Activated effector memory CD4-positive, alpha-beta T cell treated with anti-CD3 and anti-CD28 coated beads, Interleukin-2, amount 50 U/mL, for 16 hours (primary cell): Measurements from ENCODE around the gene TGFBR3.

ENCODE experiments used
- DNase-seq: peaks from one replicate; pipeline ENCODE4 v3.0.0-alpha.2; 2020

Gene TGFBR3

DNA sequence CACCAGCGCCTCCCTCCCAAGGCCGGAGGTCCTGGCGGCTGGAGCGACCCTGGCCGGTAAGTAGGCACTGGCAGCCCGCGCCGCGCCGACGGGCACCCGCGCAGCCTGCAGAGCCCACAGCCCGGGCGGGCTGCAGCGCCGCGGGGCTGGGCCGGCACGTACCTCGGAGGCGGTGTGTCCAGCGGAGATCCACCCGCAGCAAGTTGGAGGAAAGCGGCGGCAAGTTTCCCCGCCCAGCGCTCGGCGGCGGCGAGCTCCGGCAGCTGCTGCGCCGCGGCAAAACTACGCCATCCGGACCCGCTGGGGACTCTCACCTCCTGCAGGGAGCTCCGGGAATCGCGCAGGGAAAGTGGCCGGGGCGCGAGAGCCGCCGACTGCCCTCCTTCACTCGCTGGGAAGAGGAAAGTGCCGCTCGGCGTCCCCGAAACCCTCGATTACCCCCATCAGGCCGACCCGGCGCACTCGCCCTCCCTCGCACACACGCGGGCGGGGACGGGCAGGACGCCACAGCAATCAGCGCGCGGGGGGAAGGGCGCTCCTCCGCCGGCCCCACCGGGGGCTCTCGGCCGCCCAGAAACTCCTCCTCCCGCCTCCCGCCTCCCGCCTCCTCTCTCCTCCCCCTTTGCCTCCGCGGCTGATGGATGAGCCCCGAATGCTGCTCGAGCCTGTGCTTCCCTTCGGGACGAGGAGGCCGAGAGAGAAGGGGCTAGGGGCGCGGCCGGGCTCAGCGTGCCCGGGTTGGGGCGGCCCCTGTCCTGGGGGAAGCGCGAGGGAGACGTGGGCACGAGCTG, at the start of gene TGFBR3:
TSS of gene TGFBR3 (minus strand) at position 436 of the 791 bp plus-strand sequence. CDS start 24,620 bp downstream, outside the sequence.
- peak; percentile 92 for DNase-seq

DNA sequence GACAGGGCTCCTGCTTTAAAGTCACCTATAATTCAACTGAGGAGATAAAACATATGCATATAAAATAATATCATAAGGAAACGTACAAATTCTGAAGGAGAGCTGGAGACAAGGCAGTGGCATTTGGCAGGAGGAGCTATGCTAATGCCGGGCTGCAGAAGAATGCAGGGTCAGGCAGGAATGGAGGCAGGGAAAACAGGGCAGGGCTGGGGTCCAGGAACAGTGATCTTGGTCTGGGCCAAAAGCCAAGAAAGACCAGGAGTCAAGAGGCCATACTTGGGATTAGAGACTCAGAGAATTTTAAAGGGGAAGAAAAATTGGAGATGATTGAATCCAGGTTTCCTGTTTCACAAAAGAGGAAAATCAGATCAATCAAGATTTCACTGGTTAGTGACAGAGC, 43.3 kb upstream of the TGFBR3 start:
- DNase-seq, result no peak

DNA sequence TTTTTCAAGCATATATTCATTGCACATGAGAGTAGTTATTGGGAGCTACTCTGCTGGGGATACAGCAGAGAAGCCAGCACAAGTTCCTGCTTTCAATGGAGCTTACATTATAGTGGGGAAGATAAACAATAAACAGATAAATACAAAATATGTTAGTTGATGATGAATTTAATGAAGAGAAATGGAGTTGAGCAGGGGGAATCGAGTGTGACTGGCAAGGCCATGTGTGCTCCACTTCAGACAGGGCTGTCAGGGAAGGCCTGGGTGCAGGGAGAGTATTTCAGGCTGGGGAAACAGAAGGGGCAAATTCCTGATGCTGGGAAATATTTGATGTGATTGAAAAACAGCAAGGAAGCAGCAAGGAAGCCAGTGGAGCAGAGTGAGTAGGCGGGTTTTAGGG, 42.1 kb upstream of the TGFBR3 start:
- DNase-seq, result no peak

DNA sequence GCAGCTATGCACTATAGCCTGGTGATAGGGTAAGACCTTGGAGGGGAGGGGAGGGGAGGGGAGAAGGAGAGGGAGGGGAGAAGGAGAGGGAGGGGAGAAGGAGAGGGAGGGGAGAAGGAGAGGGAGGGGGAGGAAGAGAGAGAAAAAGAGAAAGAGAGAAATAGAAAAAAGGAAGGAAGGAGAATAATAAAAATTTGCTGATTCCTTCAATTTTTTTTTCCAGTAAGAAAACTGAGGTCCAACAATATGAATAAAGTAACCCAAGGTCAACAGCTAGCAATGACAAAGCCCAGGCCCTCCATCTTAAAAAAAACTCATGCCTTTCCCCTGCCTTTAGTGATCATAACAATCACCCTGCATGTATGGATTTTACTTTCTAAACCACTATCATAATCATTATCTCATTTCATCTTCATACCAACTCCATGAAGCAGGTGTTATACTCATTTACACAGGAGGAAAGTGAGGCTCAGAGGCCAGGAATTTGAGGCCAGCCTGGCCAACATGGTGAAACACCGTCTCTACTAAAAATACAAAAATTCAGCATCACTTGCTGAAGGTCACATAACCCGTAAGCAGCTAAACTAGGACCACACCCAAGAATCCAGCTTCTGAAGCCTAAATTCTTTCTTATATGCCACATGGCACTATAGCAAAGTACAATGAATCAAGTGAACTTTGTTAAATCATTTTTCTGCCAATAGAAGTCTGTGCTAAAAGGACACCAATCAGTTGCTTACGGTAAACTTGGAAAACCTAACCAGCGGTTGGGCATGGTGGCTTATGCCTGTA, 39.9 kb upstream of the TGFBR3 start:
- no peak for DNase-seq

DNA sequence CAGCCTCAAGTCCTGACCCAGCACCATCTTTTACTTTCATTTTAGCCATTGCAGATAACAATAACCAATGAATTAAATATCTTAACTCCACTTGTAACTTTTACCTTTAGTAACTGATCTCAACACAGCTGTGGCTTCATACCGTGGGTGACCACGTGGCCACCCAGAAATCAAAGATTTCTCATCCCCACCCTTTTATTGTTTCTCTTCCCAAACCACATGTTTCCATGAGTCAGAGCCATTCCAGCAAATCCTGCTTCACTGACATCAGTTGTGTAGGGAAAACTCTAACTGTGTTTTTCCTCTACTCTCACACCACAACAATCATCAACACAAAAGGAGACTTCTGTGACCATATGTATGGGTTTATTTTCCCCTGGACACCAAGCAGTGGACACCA, 38.2 kb upstream of the TGFBR3 start:
- DNase-seq, result no peak

DNA sequence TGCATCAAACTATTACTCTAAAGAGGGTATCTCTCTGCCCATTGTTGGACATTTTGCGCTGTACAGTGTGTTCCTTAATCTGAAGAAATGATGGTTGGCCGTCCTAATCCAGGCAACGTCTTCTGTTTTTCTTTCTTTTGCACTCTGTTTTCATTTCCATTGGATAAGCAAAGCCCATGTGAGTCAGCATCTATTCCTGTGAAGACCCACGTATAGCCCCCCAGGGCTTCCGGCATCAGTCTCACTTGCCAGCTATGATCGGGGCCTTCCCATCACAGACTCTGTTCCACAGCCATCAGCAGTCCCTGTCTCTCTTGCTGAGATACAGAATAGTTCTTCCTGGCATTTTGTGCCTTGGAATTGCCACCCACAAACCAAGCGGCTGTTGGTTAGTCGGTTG, 34.0 kb upstream of the TGFBR3 start:
- DNase-seq, result no peak

DNA sequence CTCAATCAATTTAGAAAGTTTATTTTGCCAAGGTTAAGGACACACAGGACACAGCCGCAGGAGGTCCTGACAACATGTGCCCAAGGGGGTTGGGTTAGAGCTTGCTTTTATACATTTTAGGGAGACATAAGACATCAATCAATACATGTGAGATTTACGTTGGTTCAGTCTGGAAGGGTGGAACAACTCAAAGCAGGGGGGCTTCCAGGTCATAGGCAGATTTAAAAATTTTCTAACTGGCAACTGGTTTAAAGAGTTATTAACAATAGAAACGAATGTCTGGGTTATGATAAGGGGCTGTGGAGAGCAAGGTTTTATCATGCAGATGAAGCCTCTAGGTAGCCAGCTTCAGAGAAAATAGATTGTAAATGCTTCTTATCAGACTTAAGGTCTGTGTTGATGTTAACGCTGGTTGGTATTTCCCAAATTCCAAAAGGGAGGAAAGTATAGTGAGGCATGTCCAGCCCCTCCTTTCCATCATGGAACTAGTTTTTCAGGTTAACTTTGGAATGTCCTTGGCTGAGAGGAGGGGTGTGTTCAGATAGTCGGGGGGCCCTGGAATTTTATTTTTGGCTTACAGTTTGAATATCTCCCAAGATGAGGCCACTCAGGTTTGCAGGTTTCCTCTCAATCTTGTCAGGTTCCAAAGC, 31.0 kb upstream of the TGFBR3 start:
- no peak for DNase-seq

DNA sequence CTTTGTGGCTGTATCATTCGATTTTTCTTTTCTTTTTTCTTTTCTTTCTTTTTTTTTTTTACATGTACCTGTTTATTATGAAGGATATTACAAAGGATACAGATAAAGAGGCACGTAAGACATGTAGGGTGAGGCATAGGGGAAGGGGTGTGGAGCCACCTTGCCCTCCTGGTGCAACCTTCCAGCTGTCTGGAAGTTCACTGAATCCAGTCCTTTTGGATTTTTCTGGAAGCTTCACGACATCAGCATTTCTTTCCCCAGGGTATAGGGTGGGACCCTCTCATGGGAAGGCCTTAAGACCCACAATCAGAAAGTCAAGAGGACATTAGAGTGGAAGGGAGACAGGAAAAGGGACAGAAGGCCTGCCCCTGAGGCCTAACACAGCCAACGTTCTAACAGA, 30.1 kb upstream of the TGFBR3 start:
- DNase-seq, result no peak

DNA sequence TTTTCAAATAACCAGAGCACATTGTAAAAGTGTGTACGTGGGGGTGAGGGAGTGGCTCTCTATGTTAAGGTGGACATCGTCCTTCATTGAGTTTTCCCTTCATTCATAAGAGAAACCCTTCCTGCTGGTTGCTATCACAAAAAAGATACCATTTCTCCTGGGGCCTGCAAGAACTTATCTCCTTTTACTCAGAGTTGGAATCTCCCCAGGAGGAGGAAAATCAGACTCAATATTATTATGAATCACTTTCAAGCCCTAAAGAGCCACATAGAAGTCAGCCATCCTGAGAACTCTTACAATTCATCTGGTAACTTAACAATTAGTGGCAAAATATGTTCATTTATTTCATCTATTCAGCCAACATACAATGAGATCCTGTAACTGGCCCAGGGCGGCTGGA, 27.1 kb upstream of the TGFBR3 start:
- DNase-seq, result no peak

DNA sequence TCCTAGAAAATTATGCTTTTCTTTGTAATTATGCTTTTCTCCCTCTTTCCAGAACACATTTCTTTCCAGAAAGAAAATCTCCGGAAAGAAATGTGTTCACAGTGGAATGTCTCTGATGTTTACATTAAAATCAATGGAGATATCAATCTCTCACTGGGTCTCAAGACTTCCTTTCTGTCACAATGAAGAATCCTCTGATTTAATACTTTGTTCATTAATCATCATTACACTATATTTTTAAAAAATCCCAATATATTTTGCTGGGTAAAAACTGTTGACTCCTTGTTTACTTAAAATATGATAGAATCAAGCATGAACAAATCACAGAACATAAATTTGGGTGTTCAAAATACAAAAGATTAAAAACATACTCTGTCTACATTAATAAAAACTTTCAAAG, 26.3 kb upstream of the TGFBR3 start:
- DNase-seq, result no peak

DNA sequence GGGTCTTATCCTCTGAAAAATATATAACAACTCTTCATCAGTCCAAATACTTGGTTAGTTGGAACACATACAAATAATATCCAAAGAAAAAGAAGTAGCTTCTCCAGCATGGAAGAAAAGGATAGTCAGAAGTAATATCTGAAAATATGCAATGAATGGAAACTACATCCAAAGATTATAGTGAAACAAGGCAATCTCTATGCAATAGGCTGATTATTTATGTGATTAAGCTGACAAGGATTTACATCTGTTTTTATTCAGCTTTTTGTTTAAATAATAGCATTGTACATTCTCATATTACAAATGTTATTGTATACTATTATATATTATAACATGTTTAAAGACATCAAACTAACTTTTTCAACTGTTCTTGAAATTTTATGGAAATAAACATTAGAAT, 15.3 kb upstream of the TGFBR3 start:
- DNase-seq, result no peak

DNA sequence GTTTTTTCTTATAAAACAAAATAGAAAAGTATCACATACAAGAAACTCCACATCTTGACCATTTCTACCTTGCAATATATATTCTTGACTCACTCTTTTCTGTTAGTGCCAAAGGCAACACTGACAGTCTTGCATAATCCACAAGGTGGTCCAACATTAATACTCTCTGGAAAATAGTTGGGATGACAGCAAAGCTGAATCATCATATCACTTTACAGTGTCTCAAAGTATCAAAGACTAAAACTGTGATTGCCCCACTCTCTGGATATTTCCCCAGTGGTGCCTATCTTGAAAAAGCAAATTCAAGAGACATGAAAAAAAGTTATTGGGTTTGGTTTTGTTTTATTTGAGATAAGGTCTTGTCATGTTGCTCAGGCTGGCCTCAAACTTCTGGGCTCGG, 14.6 kb upstream of the TGFBR3 start:
- DNase-seq, result no peak

DNA sequence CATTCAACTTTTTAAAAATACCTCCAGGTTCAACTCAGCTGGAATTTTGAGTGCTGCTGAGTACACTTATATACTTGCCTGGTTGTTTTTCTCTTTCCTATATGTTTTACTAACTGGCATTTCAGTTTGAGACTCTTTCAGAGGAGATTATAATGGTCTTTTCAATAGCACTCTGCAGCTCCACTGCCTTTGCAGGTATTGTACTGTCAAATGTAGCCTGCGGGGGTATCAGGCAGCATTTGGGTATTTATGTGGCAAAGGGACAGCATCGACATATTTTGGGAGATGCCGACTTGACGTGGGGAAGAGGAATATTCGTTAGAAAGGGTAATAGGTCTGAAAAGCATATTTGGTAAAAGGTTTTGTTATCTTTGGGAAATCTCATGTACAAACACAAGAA, 11.1 kb upstream of the TGFBR3 start:
- no peak for DNase-seq

DNA sequence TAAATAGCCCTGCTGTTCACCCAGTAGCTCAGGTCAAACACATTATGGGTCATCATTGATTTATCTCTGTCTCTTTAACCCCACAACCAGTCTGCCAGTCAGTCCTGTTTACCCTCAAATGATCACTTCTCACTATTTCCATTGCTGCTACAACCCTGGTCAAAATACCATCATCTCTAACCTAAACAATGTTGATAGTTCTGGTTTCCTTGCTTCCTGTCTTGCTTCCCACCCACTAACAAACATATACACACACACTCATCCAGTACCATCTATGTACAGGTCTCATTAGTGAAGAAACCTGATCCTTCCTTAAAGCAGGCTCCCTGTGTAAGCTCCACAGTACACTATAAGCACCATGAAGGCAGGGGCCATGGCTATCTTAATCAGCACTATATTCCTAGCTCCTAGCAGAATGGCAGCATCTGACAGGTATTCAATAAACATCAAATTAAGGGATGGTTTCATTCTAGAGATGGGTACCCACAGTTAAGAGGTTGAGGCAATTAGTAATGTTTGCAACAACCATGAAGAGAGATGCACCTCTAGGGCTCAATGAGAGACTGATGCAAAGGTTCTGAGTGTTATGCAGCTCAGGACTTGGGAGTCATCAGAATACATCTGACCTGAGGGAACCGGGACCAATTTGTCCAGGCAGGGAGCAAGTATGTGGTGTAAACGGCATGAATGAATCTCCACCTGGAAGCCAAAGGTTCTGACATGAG, 10.0 kb upstream of the TGFBR3 start:
- DNase-seq, result no peak

DNA sequence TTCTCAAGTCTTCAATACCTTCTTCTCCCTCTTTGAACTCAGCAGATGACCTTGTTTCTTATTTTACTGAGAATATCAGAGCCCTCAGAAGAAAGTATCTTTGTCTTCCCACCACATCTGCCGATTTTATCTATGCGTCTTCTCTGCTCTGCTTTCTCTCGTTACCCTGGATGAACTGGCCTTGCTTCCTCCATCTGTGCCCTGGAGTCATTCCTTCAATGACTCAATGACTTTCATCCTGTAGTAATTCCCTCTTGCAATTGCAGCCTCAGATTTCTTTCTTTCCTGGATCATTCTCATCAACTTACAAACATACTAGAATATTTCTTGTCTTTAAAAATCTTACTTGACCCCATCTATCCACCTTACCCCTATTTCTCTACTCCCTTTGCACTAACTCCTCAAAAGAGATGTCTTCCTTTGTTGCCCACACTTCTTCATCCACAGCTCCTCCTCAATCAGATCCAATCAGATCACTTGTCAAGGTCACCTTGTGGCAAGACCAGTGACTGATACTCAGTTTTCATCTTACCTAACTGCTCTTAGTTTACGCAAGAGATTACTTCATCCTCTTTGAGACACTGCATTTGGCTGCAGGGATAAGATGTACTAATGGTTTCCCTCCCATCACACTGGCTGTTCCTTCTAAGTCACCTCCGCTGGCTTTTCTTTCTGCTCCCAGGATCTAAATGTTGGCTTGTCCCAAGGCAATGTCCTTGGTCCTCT, 8.2 kb upstream of the TGFBR3 start:
- DNase-seq, result no peak

DNA sequence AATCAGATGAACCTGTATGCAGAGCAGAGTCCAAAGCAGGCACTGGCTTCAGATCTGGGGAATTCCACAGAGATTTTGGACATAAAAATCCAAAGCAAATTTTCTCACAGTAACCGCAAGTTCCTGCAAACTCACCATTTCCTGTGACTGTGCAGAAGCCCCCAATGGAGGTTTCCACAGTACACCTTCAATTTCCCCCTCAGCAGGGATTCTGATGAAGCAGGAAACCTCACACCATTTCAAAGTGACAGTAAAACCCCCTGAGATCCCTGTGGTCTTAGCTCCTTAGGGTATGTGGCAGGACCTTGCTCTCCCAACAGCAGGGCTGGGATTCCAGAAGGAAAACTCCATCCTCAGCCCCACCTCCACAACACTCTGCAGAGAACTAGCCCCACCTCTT, 6.0 kb upstream of the TGFBR3 start:
- DNase-seq, result no peak

DNA sequence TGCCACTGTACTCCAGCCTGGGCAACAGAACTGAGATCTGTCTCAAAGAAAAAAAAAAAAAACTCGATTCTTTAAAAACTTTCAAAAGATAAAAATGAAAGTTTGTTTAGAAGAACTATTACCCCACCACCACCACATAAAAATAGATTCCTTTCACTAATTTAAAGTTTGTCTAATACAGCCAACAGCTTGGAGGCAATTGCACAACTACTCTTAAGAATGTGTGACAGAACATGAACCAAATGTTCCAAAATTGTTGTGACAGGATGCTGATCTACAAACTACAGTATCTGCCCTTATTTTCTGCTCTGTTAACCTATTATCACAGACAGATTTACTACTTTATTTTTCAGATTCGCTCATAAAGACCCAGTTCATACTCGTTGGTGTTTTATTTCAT, 5.5 kb upstream of the TGFBR3 start:
- DNase-seq, result no peak

DNA sequence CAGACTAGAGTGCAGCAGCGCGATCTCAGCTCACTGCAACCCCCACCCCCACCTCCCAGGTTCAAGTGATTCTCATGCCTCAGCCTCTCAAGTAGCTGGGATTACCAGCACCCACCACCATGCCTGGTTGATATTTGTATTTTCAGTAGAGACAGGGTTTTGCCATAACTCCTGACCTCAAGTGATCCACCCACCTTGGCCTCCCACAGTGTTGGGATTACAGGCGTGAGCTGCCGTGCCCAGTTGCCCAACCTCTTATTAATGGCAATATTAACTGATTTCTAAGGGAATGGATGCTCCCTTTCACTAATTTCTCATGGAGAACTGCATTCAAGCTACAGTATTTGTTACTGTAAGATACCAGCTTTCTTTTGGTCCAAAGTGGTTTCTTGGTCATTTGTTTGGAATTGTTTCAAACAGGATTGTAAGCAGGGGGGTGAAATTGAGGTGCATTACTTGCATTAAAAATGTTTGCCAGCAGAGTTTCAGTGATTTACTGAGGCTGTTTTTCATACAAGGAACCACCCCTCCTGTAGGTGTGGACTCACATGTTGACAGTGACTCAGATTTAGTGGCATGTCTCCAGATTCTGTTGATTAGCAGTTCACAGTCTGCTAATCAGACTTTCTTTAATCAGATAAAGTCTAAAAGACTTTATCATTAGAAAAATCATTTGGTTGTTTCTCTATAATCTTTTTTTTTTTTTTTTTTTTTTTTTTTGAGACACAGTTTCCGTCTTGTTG, 3.9 kb upstream of the TGFBR3 start:
- DNase-seq, result no peak

DNA sequence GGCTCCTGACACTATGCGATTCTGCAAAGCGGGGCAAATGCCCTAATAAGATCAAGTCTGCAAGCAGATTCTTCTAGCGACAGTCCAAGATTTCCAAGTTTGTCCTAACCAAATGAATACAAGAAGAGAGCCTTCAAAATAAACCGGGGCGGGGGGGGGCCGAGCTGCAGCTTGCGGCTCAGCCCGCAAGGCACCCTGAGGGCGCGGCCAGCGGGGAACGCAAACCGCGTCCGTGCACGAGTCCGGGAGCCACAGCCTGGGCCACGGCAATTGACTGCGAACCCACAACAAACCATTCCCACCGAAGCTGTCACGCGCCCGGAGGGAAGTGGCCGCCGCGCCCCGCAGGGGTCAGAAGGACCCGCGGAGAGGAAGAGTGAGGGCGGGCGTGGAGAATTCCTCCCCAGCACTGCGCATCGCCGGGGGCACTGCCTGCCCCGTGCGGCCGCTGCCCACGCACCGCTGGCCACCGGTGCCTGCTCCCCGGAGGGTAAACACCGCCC, 687 bp downstream of the TGFBR3 start:
- DNase-seq, result peak; percentile 75

DNA sequence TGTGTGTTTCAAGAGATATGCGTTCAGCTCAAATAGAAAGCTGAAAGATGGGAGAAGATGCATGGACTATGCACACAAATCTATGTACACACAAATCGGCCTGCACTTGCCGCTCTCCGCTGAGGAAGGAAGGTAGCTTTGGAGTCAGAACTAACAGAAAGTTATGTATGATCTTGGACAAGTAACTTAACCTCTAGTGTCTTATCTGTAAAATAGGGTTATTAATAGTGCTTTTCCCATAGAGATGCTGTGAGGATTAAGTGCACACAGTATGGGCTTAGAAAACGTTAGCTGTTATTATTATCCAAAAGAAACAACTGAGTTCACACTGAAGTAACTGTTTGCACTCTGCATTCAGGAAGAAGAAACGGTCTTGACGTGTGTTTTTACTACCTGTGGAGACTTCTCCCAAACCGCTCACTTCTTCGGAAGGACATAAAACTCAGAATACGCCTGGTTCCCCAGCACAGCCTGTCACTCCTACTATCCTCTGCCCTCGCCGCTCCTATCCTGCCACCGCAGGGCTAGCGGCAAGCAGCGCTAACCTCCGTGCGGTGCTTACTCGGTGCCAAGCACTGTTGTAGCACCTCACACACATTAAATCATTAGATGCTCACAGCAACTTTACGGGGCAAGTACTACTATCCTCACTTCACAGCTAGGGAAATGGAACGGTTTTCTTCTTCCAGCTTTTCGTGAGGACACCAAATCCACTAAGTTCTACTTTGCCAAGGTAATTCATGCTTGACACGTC, 1.3 kb downstream of the TGFBR3 start:
- DNase-seq, result peak; percentile 81

DNA sequence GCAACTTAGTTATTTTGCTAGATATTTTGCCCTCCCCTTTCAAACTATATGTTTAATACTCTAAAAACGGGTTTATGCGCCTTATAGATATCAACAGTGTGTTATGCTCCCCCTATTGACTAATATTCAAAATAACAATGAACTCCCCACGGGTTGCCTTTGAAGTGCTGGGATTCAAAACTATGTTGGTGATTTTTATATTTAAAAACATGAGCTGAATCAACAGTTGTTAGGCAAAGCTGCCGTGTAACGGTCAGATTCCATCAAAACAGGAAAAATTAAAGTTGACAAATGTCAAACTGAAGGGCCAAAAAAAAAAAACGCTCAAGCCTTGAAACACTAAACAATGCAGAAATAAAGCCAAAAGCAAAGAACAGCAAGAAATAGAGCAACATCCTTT, 2.5 kb downstream of the TGFBR3 start:
- DNase-seq, result no peak
